Vagina (tissue), 2 donors: ENCODE measurements around the gene AKAIN1.

ENCODE experiments used
- POLR2A ChIP-seq, 2 donors: fragments of 450-650 bp; IDR thresholded peaks; one replicate each; pipeline ENCODE4 v1.6.1; 2017; ENCODE audit warnings: antibody characterized with exemption in 2 of 2, mild to moderate bottlenecking in 2 of 2, moderate library complexity in 2 of 2
- POLR2AphosphoS5 ChIP-seq, 2 donors: sonication (generic); formaldehyde crosslinking; IDR thresholded peaks; one replicate each; pipeline ENCODE4 v1.9.0; 2017; ENCODE audit warnings: antibody characterized with exemption in 2 of 2, mild to moderate bottlenecking in 2 of 2, low read depth in 1 of 2; ENCODE audit not compliant: insufficient read depth in 1 of 2
- TF ChIP-seq, protein P1 (sequence below), 3 experiments: fragments of 450-650 bp in 2 of 3; fragments of 200-600 bp in 1 of 3; sonication (generic) in 1 of 3; IDR thresholded peaks; one replicate each; pipeline ENCODE4 v1.5.1; 2017 to 2019; ENCODE audit warnings: antibody characterized with exemption in 3 of 3, mild to moderate bottlenecking in 2 of 3, moderate library complexity in 2 of 3

DNA sequence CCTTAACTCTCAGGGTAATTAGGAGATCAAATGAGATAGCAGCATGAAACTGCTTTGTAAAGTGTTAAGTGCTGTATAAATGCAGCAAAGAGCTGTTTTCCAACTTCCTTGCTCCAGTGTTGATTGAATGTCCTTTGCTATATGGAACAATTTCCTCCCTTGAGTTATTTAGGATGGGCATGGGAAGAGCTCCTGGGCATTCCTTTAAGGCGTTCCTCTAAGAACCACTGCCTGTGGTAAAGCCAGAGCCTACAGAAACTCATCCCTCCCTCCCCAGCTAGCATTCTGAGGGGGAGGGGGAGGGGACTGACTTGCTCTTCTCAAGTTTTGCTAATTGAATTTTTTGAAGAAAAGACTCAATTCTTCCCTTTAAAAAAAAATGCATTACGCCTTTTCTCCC lies 1.4 kb downstream of the AKAIN1 start:
- TF ChIP-seq, protein P1, sequence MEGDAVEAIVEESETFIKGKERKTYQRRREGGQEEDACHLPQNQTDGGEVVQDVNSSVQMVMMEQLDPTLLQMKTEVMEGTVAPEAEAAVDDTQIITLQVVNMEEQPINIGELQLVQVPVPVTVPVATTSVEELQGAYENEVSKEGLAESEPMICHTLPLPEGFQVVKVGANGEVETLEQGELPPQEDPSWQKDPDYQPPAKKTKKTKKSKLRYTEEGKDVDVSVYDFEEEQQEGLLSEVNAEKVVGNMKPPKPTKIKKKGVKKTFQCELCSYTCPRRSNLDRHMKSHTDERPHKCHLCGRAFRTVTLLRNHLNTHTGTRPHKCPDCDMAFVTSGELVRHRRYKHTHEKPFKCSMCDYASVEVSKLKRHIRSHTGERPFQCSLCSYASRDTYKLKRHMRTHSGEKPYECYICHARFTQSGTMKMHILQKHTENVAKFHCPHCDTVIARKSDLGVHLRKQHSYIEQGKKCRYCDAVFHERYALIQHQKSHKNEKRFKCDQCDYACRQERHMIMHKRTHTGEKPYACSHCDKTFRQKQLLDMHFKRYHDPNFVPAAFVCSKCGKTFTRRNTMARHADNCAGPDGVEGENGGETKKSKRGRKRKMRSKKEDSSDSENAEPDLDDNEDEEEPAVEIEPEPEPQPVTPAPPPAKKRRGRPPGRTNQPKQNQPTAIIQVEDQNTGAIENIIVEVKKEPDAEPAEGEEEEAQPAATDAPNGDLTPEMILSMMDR (IDR thresholded peaks at IDR 0.05) = no peak
- TF ChIP-seq POLR2A (IDR thresholded peaks at IDR 0.05) (no peak), POLR2AphosphoS5 (IDR thresholded peaks at IDR 0.05; ENCODE audit: insufficient read depth in 1 of 2, low read depth in 1 of 2) (no peak)
